SU-DHL-6 (cell line): Measurements from ENCODE around the gene GALNT17.

ENCODE experiments used
- EZH2phosphoT487 ChIP-seq: fragments of 200-600 bp; sonication (generic), shearing (Covaris generic); conservative IDR thresholded peaks from 2 replicates; pipeline ENCODE4 v1.6.1; 2018; ENCODE audit warnings: mild to moderate bottlenecking, antibody characterized with exemption, low read length, moderate library complexity, mixed read lengths
- TF ChIP-seq, protein P1 (sequence below): fragments of 200-600 bp; sonication (generic); IDR thresholded peaks from one replicate; pipeline ENCODE4 v1.5.1; 2017; ENCODE audit warnings: antibody characterized with exemption, mild to moderate bottlenecking, low read length, moderate library complexity; ENCODE audit not compliant: insufficient read depth, poor library complexity, severe bottlenecking

DNA sequence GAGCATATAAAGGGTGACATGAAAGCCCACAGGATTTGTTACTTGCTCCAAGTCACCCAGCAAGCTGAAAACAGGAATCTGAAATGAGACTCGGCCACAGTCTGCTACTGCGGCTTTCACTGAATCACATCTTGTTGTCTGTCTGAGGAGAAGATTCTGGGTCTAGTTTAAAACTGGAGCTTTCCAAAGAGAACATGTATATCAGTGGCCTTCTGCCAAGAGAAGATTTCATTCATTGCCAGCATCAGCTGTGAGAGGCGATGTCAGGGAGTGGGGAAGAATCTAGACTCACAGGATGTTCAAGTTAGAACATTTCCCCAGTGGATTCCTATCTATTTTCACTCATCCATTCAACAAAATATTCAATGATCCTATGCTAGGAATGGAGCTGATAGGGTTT, 122.8 kb downstream of the GALNT17 start:
- TF ChIP-seq, protein P1, sequence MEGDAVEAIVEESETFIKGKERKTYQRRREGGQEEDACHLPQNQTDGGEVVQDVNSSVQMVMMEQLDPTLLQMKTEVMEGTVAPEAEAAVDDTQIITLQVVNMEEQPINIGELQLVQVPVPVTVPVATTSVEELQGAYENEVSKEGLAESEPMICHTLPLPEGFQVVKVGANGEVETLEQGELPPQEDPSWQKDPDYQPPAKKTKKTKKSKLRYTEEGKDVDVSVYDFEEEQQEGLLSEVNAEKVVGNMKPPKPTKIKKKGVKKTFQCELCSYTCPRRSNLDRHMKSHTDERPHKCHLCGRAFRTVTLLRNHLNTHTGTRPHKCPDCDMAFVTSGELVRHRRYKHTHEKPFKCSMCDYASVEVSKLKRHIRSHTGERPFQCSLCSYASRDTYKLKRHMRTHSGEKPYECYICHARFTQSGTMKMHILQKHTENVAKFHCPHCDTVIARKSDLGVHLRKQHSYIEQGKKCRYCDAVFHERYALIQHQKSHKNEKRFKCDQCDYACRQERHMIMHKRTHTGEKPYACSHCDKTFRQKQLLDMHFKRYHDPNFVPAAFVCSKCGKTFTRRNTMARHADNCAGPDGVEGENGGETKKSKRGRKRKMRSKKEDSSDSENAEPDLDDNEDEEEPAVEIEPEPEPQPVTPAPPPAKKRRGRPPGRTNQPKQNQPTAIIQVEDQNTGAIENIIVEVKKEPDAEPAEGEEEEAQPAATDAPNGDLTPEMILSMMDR, result no peak
- TF ChIP-seq EZH2phosphoT487, result no peak
